Activated naive CD8-positive, alpha-beta T cell treated with anti-CD3 and anti-CD28 coated beads, Interleukin-2, amount 10 ng/mL, durations not matched to agents 7 days and 5 days (primary cell): ENCODE measurements around the gene NUAK1. TPM values are rescaled to one million over a fixed set of nuclear protein-coding genes. Genes with fewer than 3 reads are reported as not detected.
"Not testable (repeated sequence)": the region's sequence is repeated elsewhere in the genome, so short reads cannot be mapped to it uniquely, and the experiment has no call there.

ENCODE experiments used
- ATAC-seq: fragments of 150-1000 bp; cut with Tn5 transposase; one replicate; pipeline ENCODE4 v1.10.0; 2021; ENCODE audit warnings: low read depth, moderate library complexity
- POLR2A ChIA-PET: fragments of 350-600 bp; sonication (Branson Sonifier 250); formaldehyde crosslinking; loops from one replicate; lab custom pipeline; 2021; ENCODE audit warnings: antibody characterized with exemption; lab: Charles Lee
- DNase-seq: peaks from one replicate; pipeline ENCODE4 v3.0.0; 2021
- H3K27ac Mint-ChIP-seq: one replicate; pipeline ENCODE4 v1.8.0; 2022; ENCODE audit warnings: mild to moderate bottlenecking, mixed read lengths
- H3K27me3 Mint-ChIP-seq: one replicate; pipeline ENCODE4 v1.8.0; 2022; ENCODE audit warnings: mild to moderate bottlenecking, moderate library complexity, mixed read lengths
- H3K36me3 Mint-ChIP-seq: one replicate; pipeline ENCODE4 v1.8.0; 2021; ENCODE audit warnings: mild to moderate bottlenecking, mixed read lengths
- H3K4me1 Mint-ChIP-seq: one replicate; pipeline ENCODE4 v1.8.0; 2021; ENCODE audit warnings: mixed read lengths
- H3K4me3 Mint-ChIP-seq: one replicate; pipeline ENCODE4 v1.8.0; 2022; ENCODE audit warnings: mild to moderate bottlenecking, moderate library complexity, mixed read lengths
- H3K9me3 Mint-ChIP-seq: one replicate; pipeline ENCODE4 v1.8.0; 2021; ENCODE audit warnings: mixed read lengths
- total RNA-seq, 2 experiments: library from RNA; stranded (reverse); gene quantifications; one replicate each; pipeline ENCODE4 v1.2.3, GENCODE V29; 2021

Gene NUAK1
- total RNA-seq, 2 experiments from 2014 or later = not detected

DNA sequence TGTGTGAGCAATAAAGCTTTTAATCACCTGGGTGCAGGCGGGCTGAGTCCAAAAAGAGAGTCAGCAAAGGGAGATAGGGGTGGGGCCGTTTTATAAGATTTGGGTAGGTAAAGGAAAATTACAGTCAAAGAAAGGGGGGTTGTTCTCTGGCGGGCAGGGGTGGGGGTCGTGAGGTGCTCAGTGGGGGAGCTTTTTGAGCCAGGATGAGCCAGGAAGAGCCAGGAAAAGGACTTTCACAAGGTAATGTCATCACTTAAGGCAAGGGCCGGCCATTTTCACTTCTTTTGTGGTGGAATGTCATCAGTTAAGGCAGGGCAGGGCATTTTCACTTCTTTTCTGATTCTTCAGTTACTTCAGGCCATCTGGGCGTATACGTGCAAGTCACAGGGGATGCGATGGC, 3.2 kb upstream of the NUAK1 start:
- not testable (repeated sequence) for H3K4me3 Mint-ChIP-seq

GRCh38 chr12:106141452-106141851, 2.7 kb upstream of the NUAK1 start:
- POLR2A ChIA-PET = no interaction called here
- H3K36me3 Mint-ChIP-seq = no peaks in the 10 kb centered on the region
- H3K4me3 Mint-ChIP-seq = no peak overlapping the region
- ATAC-seq = no peak
- peaks cover 4% of the 10 kb centered on the region for H3K4me1 Mint-ChIP-seq
- DNase-seq = no peak
- H3K9me3 Mint-ChIP-seq = no peaks in the 10 kb centered on the region
- H3K27me3 Mint-ChIP-seq = peaks cover 52% of the 10 kb centered on the region
- H3K27ac Mint-ChIP-seq = no peak overlapping the region

More for the DNA sequence above, 3.2 kb upstream of the NUAK1 start:
- H3K36me3 Mint-ChIP-seq, H3K9me3 Mint-ChIP-seq, ATAC-seq, H3K27ac Mint-ChIP-seq, POLR2A ChIA-PET, DNase-seq, H3K4me1 Mint-ChIP-seq: not testable (repeated sequence)
- H3K27me3 Mint-ChIP-seq = peaks cover 49% of the 10 kb centered on the region

DNA sequence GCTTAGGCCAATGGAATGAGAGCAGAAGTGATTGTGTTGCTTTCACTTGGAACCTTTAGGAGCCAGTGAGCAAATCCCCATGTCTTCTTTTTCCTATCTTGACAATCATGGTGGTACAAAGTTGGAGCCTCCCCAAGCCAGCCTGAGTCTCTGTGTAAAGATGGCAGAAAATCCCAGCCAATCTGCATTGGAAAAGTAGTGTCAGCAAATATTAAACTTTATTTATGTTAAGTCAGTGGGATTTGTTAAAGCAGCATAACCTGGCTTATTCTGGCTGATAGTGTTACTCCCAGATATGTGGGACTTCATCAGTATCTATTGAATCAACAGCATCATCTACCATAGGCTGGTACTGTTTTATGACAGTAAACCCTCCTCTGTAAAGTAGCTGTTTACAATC, 2.2 kb upstream of the NUAK1 start:
- H3K27ac Mint-ChIP-seq = no peak overlapping the region
- H3K4me3 Mint-ChIP-seq = no peak overlapping the region
- no peaks in the 10 kb centered on the region for H3K9me3 Mint-ChIP-seq
- POLR2A ChIA-PET = no interaction called here
- ATAC-seq (no peak), DNase-seq (no peak)
- H3K4me1 Mint-ChIP-seq = peaks cover 4% of the 10 kb centered on the region
- no peaks in the 10 kb centered on the region for H3K36me3 Mint-ChIP-seq
- H3K27me3 Mint-ChIP-seq = peaks cover 55% of the 10 kb centered on the region

- no peak overlapping the region for H3K27ac Mint-ChIP-seq
- no peak overlapping the region for H3K4me3 Mint-ChIP-seq
- H3K27me3 Mint-ChIP-seq = peaks cover 55% of the 10 kb centered on the region
- no peak for ATAC-seq
- DNase-seq = no peak
- peaks cover 4% of the 10 kb centered on the region for H3K4me1 Mint-ChIP-seq
- no peaks in the 10 kb centered on the region for H3K9me3 Mint-ChIP-seq
- no peaks in the 10 kb centered on the region for H3K36me3 Mint-ChIP-seq
- POLR2A ChIA-PET = interaction anchor here (0.6 kb wide), 1 partner anchor 92 kb away, joined by 3 read pairs; no protein-coding TSS in a partner anchor
These were observed 1.7 kb upstream of the NUAK1 start for GRCh38 chr12:106140223-106140986.

GRCh38 chr12:106139422-106140171, 843 bp upstream of the NUAK1 start:
- DNase-seq = no peak
- POLR2A ChIA-PET = no interaction called here
- no peak for ATAC-seq
- Mint-ChIP-seq H3K36me3 (no peaks in the 10 kb centered on the region), H3K27me3 (peaks cover 60% of the 10 kb centered on the region), H3K9me3 (no peaks in the 10 kb centered on the region), H3K4me3 (no peak overlapping the region), H3K4me1 (peaks cover 4% of the 10 kb centered on the region), H3K27ac (no peak overlapping the region)

DNA sequence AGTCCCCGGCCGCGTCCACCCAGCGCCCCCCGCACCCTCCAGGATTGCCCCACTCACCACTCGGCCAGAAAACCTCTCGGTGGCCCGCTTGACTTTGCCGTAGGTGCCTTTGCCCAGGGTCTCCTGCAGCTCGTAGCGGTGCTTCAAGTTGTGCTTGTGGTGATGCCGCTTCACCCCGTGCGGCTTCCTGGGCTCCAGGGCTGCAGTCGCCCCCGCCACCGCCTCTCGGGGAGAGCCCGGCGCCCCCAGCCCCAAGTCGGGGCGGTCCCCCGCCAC, 459 bp downstream of the NUAK1 start:
- Mint-ChIP-seq H3K4me3 (peak overlapping the region; percentile 42), H3K27ac (no peak overlapping the region), H3K9me3 (no peaks in the 10 kb centered on the region), H3K27me3 (peaks cover 67% of the 10 kb centered on the region), H3K4me1 (peaks cover 4% of the 10 kb centered on the region), H3K36me3 (no peaks in the 10 kb centered on the region)
- DNase-seq = peak; percentile 32
- ATAC-seq = no peak
- POLR2A ChIA-PET = no interaction called here

DNA sequence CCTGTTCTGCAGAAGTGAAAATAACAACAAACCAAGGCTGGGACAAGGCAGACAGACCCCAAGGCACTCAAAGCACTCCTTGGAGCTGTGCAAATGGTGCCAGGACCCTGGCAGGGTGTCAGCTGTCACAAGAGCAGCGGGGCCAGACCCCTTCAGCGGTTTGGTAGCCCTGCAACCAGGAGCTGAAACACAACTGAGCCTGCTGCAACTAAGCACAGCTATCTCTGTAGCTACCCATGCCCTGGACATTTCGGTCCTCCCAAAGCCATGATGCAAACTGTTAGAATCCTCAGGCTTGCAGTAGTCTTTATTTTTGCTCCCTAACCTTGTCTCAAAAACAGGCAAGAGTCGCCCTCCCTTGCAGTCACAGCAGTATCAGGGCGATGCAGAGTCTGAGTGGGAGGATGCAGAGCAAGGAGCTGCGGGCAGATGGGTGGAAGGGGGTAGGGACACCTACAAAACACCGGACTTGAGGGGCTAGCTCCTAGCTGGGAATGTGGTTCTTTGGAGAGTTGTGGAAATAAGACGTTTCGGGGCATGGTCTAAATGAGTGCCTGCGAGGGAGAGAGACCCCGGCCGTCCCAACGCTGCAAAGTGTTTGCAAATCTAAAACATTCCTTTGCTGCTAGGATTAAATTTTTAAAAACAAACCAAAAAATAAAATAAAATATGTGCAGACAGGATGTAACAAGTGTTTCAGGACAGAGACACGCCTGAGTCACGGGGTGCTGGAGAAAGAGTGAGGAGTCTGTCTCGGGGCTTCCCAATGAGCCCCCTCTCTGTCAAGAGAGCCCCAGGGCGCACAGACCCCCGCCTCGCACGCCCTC, 1.0 kb downstream of the NUAK1 start:
- no peaks in the 10 kb centered on the region for H3K36me3 Mint-ChIP-seq
- no peak for ATAC-seq
- peak overlapping the region; percentile 42 for H3K4me3 Mint-ChIP-seq
- no peak for DNase-seq
- peaks cover 4% of the 10 kb centered on the region for H3K4me1 Mint-ChIP-seq
- H3K9me3 Mint-ChIP-seq = no peaks in the 10 kb centered on the region
- peaks cover 71% of the 10 kb centered on the region for H3K27me3 Mint-ChIP-seq
- POLR2A ChIA-PET = no interaction called here
- no peak overlapping the region for H3K27ac Mint-ChIP-seq

DNA sequence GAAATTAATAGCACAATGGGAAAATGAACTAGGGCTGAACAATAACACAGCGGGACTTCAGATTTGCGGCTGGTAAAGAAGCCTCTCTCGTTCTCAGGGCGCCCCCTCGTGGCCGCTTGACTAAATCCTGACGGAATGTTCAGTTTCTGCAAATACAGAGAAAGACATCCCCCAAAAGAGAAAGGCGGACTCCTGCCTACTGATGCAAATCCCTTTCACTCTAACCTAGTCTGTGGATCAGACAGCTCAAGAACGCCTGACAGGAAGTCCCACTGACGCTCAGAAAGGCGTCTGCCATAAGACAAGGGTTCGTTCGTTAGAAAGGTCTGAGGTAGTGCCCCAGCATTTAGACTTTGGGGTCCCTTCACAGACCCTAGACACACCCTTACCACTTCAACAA, 2.5 kb downstream of the NUAK1 start:
- Mint-ChIP-seq H3K27ac (no peak overlapping the region), H3K27me3 (peaks cover 59% of the 10 kb centered on the region), H3K36me3 (no peaks in the 10 kb centered on the region), H3K4me1 (peaks cover 4% of the 10 kb centered on the region), H3K4me3 (no peak overlapping the region), H3K9me3 (no peaks in the 10 kb centered on the region)
- no peak for ATAC-seq
- POLR2A ChIA-PET = no interaction called here
- peak; percentile 81 for DNase-seq

GRCh38 chr12:106135781-106136180, 3.0 kb downstream of the NUAK1 start:
- Mint-ChIP-seq H3K4me1 (peaks cover 4% of the 10 kb centered on the region), H3K36me3 (no peaks in the 10 kb centered on the region), H3K9me3 (no peaks in the 10 kb centered on the region), H3K4me3 (no peak overlapping the region), H3K27me3 (peaks cover 56% of the 10 kb centered on the region), H3K27ac (no peak overlapping the region)
- DNase-seq (no peak), ATAC-seq (no peak)
- POLR2A ChIA-PET = no interaction called here

DNA sequence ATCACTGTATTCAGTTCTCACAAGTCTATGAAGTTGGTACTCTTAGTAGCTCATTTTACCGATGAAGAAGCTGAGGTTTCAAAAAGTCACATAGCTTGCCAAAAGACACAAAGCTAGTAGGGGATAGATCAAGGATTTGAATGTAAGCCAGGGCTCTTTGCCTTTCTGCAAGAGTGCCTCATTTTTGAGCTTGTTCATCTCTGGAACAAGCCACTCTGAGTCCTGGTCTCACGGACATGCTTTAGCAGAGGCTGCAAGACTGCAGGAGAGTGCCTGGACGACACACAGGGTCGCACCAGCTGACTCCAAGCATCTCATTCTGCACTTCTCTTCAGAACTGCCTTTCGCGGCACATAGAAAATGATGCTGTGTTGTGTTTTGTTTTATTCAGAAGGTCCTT, 3.7 kb downstream of the NUAK1 start:
- Mint-ChIP-seq H3K27ac (no peak overlapping the region), H3K4me3 (no peak overlapping the region), H3K4me1 (peaks cover 4% of the 10 kb centered on the region), H3K27me3 (peaks cover 52% of the 10 kb centered on the region), H3K36me3 (no peaks in the 10 kb centered on the region), H3K9me3 (no peaks in the 10 kb centered on the region)
- POLR2A ChIA-PET = no interaction called here
- DNase-seq (no peak), ATAC-seq (no peak)

DNA sequence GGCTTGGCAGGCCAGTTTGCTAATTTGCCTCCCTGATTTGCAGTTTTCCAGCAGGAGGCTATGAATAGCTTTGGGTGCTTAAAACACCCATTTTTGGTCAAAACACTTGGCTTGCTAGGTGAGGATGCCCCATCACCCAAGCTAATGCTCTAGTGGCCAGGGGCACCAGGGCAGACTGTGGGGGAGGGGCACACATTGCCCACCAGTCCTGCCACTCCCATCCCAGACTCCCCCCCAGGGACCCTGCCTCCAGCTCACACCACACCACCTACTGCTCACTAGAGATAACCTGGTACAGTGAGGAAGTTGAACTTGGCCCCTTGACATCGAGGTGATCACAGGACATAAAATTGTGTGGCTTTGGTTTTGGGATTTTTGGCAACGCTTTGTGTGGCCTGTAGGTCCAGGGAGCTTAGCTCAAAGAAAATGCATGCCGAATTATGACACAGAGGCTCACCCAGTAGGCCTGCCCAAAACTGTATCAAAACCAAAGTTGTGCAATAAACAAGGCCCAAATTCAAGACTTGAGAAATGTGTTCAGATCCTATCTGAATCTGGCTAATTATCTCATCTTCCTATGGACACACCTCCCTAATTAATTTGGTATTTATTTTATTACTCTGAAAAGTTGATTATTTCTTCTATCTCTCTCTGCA, 4.3 kb downstream of the NUAK1 start:
- H3K4me3 Mint-ChIP-seq = no peak overlapping the region
- peaks cover 4% of the 10 kb centered on the region for H3K4me1 Mint-ChIP-seq
- POLR2A ChIA-PET = no interaction called here
- ATAC-seq (no peak), DNase-seq (no peak)
- no peak overlapping the region for H3K27ac Mint-ChIP-seq
- H3K36me3 Mint-ChIP-seq = no peaks in the 10 kb centered on the region
- no peaks in the 10 kb centered on the region for H3K9me3 Mint-ChIP-seq
- peaks cover 50% of the 10 kb centered on the region for H3K27me3 Mint-ChIP-seq

- no peak for DNase-seq
- Mint-ChIP-seq H3K4me1 (peaks cover 4% of the 10 kb centered on the region), H3K36me3 (no peaks in the 10 kb centered on the region), H3K4me3 (no peak overlapping the region), H3K27me3 (peaks cover 50% of the 10 kb centered on the region), H3K27ac (no peak overlapping the region), H3K9me3 (no peaks in the 10 kb centered on the region)
- POLR2A ChIA-PET = no interaction called here
- no peak for ATAC-seq
These were observed 5.3 kb downstream of the NUAK1 start for GRCh38 chr12:106133136-106134087.
